ENCODE results near the gene AOPEP. TPM values are rescaled to one million over a fixed set of nuclear protein-coding genes. Genes with fewer than 3 reads are reported as not detected.
A peak's percentile ranks its signal among the peaks of the same experiment; 100 is the strongest.

Gene AOPEP
- total and polyA plus RNA-seq, 8 donors, result 73.9 to 407 (median 101) TPM

DNA sequence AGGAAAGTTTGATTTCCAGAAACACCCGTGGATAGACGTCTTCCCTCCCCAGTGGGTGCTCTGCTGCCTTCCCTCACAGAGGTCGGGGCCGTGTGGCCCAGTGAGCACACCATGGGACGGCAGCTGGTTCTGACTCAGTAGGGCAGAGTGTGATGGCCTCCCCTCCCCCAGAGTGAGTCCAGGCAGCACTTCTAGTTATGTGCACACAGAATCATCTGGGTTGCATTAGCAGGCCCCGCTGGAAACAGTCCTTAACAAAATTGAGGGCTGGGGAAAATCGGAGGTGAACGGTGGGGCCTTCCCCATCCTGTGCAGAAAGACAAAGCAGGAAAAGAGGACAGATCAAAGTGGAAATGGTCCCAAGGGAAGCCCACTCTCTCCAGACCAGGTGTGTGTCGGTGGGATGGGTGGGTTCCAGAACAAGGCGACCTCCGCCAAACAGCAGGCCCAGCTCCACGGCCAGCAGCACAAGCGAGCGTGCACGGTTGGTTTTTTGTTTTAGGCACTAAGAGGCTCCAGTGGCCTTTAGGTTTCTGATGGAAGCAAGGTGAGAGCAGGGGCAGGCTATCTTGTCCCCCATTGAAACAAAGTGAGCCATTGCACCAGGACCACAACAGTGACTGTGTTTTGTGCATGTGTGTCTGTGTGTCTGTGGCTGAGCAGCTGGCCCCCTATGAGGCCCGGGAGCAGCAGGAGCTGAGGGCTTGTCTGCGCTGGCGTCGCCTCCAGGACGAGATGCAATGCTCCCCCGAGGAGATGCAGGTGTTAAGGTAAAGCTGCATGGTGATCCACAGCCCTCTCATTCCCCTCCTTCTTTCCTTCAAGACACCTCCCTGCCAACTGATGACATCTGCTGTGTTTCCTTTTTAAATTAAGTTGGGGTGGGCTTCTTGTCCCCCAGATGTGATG lies 201.5 kb downstream of the AOPEP start:
- 86 to 93% (median 92%) methylated on average over 21 of the region's 21 CpGs for WGBS, 5 donors
- no peak for TF ChIP-seq POLR2A (IDR thresholded peaks at IDR 0.05)
- TF ChIP-seq EP300 (IDR thresholded peaks at IDR 0.05), result no peak
- TF ChIP-seq, protein P1, sequence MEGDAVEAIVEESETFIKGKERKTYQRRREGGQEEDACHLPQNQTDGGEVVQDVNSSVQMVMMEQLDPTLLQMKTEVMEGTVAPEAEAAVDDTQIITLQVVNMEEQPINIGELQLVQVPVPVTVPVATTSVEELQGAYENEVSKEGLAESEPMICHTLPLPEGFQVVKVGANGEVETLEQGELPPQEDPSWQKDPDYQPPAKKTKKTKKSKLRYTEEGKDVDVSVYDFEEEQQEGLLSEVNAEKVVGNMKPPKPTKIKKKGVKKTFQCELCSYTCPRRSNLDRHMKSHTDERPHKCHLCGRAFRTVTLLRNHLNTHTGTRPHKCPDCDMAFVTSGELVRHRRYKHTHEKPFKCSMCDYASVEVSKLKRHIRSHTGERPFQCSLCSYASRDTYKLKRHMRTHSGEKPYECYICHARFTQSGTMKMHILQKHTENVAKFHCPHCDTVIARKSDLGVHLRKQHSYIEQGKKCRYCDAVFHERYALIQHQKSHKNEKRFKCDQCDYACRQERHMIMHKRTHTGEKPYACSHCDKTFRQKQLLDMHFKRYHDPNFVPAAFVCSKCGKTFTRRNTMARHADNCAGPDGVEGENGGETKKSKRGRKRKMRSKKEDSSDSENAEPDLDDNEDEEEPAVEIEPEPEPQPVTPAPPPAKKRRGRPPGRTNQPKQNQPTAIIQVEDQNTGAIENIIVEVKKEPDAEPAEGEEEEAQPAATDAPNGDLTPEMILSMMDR (IDR thresholded peaks at IDR 0.05), result no peak
- TF ChIP-seq POLR2AphosphoS5 (IDR thresholded peaks at IDR 0.05), result no peak
- Histone ChIP-seq H3K4me1 (peaks cover 14 to 27% (median 21%) of the 10 kb centered on the region in 4 donors), H3K27me3 (no peaks in the 10 kb centered on the region), H3K36me3 (no peaks in the 10 kb centered on the region), H3K4me3 (no peak overlapping the region), H3K9me3 (no peaks in the 10 kb centered on the region), H3K27ac (no peak overlapping the region)
- no peak for DNase-seq
- intact Hi-C loops (cut with DNase I; ENCODE audit: low total_unique reads), result no loop called here

DNA sequence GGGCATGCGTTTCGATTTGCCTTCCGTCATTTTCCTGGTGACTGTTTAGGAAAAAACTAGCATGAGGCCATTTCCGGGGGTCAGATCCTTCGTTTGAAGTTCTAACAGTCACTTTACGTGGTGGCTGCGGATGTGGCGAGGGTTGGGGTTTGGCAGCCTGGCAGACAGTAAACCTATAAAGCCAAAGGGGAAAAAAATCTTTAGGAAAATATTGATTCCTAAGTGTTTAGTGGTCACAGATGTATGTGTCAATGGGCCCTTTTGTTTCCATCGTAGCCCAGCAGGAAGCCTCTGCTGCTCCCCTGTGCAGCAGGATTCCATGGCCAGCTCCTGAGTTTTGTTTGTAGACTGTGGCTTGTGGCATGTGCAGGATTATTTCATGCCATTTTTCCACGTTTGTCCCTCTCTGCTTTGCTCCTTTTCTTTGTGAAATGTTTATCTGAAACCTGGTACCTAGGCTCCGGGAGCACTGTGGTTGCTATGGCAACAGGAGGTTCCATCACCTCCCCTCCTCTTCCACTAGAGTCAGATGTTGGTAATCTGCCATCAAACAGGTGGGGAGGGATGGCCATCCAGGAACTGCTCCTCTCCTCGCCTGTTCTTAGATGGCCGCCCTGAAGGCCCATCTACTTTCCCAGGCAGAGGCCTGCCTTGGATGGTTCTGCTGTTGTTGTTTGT lies 202.3 kb downstream of the AOPEP start:
- 71 to 81% (median 76%) methylated on average over 13 of the region's 13 CpGs for WGBS, 5 donors
- peak overlapping the region in 1 of 5 donors; percentile 40 for H3K27ac ChIP-seq
- no peak overlapping the region for H3K4me3 ChIP-seq
- no peaks in the 10 kb centered on the region for H3K9me3 ChIP-seq
- H3K4me1 ChIP-seq, result peaks cover 11 to 19% (median 15%) of the 10 kb centered on the region in 4 donors
- intact Hi-C loops (cut with DNase I; ENCODE audit: low total_unique reads), result no loop called here
- DNase-seq, result no peak
- H3K27me3 ChIP-seq, result no peaks in the 10 kb centered on the region
- TF ChIP-seq EP300 (IDR thresholded peaks at IDR 0.05) (no peak), POLR2A (IDR thresholded peaks at IDR 0.05) (no peak), POLR2AphosphoS5 (IDR thresholded peaks at IDR 0.05) (no peak)
- TF ChIP-seq, protein P1 (IDR thresholded peaks at IDR 0.05), result no peak
- no peaks in the 10 kb centered on the region for H3K36me3 ChIP-seq

DNA sequence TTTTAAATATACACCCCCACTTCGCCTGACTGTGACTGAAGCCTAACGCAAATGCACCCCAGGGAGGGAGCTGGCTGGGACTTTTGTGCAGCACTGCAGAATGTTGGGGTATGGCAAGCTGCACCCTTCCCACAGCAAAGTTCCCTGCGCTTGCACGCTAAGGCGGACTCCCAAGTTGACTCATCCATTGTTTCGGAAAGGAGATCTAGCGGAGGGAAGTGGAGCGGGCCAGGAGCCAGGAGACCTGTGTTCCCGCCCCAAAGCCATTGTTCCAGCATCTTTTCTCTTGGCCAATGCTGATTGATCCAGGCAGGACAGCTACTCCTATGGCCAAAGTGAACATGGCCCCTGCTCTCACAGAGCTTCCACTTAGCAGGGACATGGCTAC lies 202.9 kb downstream of the AOPEP start:
- H3K27me3 ChIP-seq, result no peaks in the 10 kb centered on the region
- no peaks in the 10 kb centered on the region for H3K36me3 ChIP-seq
- H3K27ac ChIP-seq, result peak overlapping the region in 1 of 5 donors; percentile 40
- intact Hi-C loops (cut with DNase I; ENCODE audit: low total_unique reads), result no loop called here
- H3K9me3 ChIP-seq, result no peaks in the 10 kb centered on the region
- WGBS, 5 donors, result 84 to 94% (median 91%) methylated on average over 9 of the region's 9 CpGs
- H3K4me3 ChIP-seq, result no peak overlapping the region
- peaks cover 9 to 16% (median 15%) of the 10 kb centered on the region in 4 donors for H3K4me1 ChIP-seq
- TF ChIP-seq, protein P1 (IDR thresholded peaks at IDR 0.05), result no peak
- no peak for TF ChIP-seq POLR2A (IDR thresholded peaks at IDR 0.05)
- no peak for TF ChIP-seq EP300 (IDR thresholded peaks at IDR 0.05)
- DNase-seq, result no peak

DNA sequence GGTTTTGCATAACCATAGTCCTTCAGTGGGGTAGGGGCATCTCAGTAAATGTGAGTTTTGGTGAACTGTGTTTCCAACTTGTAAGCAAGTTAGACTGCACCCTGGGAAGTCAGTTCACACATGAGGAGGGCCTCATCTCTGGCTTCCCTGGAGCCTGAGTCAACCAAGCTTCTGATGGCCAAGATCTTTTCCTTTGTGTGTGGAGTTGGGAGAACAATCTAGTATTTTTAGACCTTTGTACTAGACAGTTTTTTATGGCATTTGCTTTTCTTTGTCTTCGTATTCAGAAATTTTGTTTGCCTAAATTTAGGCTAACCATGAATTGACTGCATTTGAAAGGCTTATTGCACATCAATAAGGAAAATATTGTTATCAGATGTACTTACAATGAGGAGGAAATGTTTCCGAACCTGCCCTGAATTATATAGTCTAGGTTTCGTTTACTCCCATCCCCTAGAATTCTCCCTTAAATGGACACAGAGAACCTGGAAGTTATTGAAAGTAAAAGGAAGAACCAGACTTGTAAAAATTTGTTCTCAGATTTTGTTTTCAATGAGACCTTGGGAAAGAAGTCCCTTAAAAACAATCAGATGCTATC lies 204.6 kb downstream of the AOPEP start:
- WGBS, 5 donors, result 33 to 65% (median 60%) methylated on average over 3 of the region's 3 CpGs
- Histone ChIP-seq H3K36me3 (no peaks in the 10 kb centered on the region), H3K4me1 (peaks cover 7 to 15% (median 11%) of the 10 kb centered on the region in 4 donors), H3K9me3 (no peaks in the 10 kb centered on the region), H3K27ac (peak overlapping the region in 1 of 5 donors; percentile 15), H3K27me3 (no peaks in the 10 kb centered on the region), H3K4me3 (no peak overlapping the region)
- TF ChIP-seq POLR2A (IDR thresholded peaks at IDR 0.05), result no peak
- intact Hi-C loops (cut with DNase I; ENCODE audit: low total_unique reads), result no loop called here
- DNase-seq, result no peak
